CD14-positive monocyte (primary cell): ENCODE measurements around the gene CTNNA2. TPM values are rescaled to one million over a fixed set of nuclear protein-coding genes. Genes with fewer than 3 reads are reported as not detected.
A peak's percentile ranks its signal among the peaks of the same experiment; 100 is the strongest.

Source experiments
- DNase-seq, 3 donors: peaks; one replicate each; pipeline ENCODE4 v3.0.0-alpha.2; 2011 to 2022
- H2AFZ ChIP-seq: 2 replicates; pipeline ENCODE4 v1.6.0; 2012; ENCODE audit warnings: mild to moderate bottlenecking, low read depth, low read length, inconsistent platforms; ENCODE audit not compliant: insufficient read depth, poor library complexity, severe bottlenecking
- H3K27ac ChIP-seq, 2 donors: 1 replicate in 1 of 2; 2 replicates in 1 of 2; pipeline ENCODE4 v1.5.1; 2012 to 2013; ENCODE audit warnings: low read length in 2 of 2, control low read depth in 1 of 2, inconsistent platforms in 1 of 2, low read depth in 1 of 2, mild to moderate bottlenecking in 1 of 2
- H3K27me3 ChIP-seq, 2 donors: one replicate each; pipeline versions ENCODE4 v1.6.0 to v1.6.1; 2011 to 2013; ENCODE audit warnings: low read length in 2 of 2; ENCODE audit not compliant: control insufficient read depth in 2 of 2, insufficient read depth in 2 of 2
- H3K36me3 ChIP-seq, 2 donors: replicated peaks in 1 of 2; 1 replicate in 1 of 2; 2 replicates in 1 of 2; pipeline versions ENCODE4 v1.5.1 to v1.6.1; 2012 to 2013; ENCODE audit warnings: low read length in 2 of 2, control low read depth in 1 of 2, inconsistent platforms in 1 of 2, mild to moderate bottlenecking in 1 of 2; ENCODE audit not compliant: insufficient read depth in 2 of 2, control insufficient read depth in 1 of 2
- H3K4me1 ChIP-seq, 2 donors: 1 replicate in 1 of 2; 2 replicates in 1 of 2; pipeline versions ENCODE4 v1.5.1 to v1.6.1; 2012 to 2013; ENCODE audit warnings: low read length in 2 of 2, control low read depth in 1 of 2, inconsistent platforms in 1 of 2, mild to moderate bottlenecking in 1 of 2, moderate library complexity in 1 of 2; ENCODE audit not compliant: insufficient read depth in 2 of 2, control insufficient read depth in 1 of 2
- H3K4me2 ChIP-seq: replicated peaks from 2 replicates; pipeline ENCODE3; 2012; ENCODE audit warnings: low read length, moderate library complexity, mild to moderate bottlenecking; ENCODE audit not compliant: poor library complexity, severe bottlenecking; ENCODE audit errors: extremely low read depth
- H3K4me3 ChIP-seq, 3 experiments: fragments of 200-600 bp in 1 of 3; sonication (generic) in 1 of 3; replicated peaks in 1 of 3; 1 replicate in 2 of 3; 2 replicates in 1 of 3; pipeline ENCODE4 v1.5.1; 2011 to 2013; ENCODE audit warnings: low read length in 3 of 3, mild to moderate bottlenecking in 3 of 3, control low read depth in 2 of 3, low read depth in 2 of 3, inconsistent platforms in 1 of 3, moderate library complexity in 1 of 3
- H3K79me2 ChIP-seq: 2 replicates; pipeline ENCODE4 v1.6.0; 2012; ENCODE audit warnings: mild to moderate bottlenecking, control low read depth, inconsistent platforms, low read length, moderate library complexity; ENCODE audit not compliant: insufficient read depth
- H3K9ac ChIP-seq: 2 replicates; pipeline ENCODE4 v1.6.0; 2017; ENCODE audit warnings: low read length, mild to moderate bottlenecking; ENCODE audit not compliant: insufficient read depth, poor library complexity, severe bottlenecking
- H3K9me3 ChIP-seq, 2 donors: replicated peaks in 1 of 2; 1 replicate in 1 of 2; 2 replicates in 1 of 2; pipeline versions ENCODE4 v1.5.1 to v1.6.1; 2012 to 2013; ENCODE audit warnings: low read length in 2 of 2, control low read depth in 1 of 2; ENCODE audit not compliant: control insufficient read depth in 1 of 2, insufficient read depth in 1 of 2
- H4K20me1 ChIP-seq: 2 replicates; pipeline ENCODE4 v1.6.0; 2012; ENCODE audit warnings: mild to moderate bottlenecking, low read length, control low read depth, moderate library complexity; ENCODE audit not compliant: insufficient read depth
- H3K27ac Mint-ChIP-seq, 7 donors: one replicate each; pipeline ENCODE4 v1.8.0; 2020; ENCODE audit warnings: mild to moderate bottlenecking in 7 of 7, mixed read lengths in 7 of 7, moderate library complexity in 6 of 7, inconsistent platforms in 2 of 7
- H3K27me3 Mint-ChIP-seq, 3 donors: one replicate each; pipeline ENCODE4 v1.8.0; 2021 to 2022; ENCODE audit warnings: low read depth in 3 of 3, mild to moderate bottlenecking in 3 of 3, mixed read lengths in 3 of 3, moderate library complexity in 3 of 3, inconsistent platforms in 1 of 3
- H3K36me3 Mint-ChIP-seq, 2 donors: one replicate each; pipeline ENCODE4 v1.8.0; 2020; ENCODE audit warnings: mixed read lengths in 2 of 2, inconsistent platforms in 1 of 2, mild to moderate bottlenecking in 1 of 2
- H3K4me1 Mint-ChIP-seq: one replicate; pipeline ENCODE4 v1.8.0; 2020; ENCODE audit warnings: mild to moderate bottlenecking, mixed read lengths
- H3K4me3 Mint-ChIP-seq, 2 donors: one replicate each; pipeline ENCODE4 v1.8.0; 2020; ENCODE audit warnings: mild to moderate bottlenecking in 2 of 2, mixed read lengths in 2 of 2, moderate library complexity in 1 of 2
- H3K9me3 Mint-ChIP-seq, 7 donors: one replicate each; pipeline ENCODE4 v1.8.0; 2020 to 2022; ENCODE audit warnings: mixed read lengths in 7 of 7, mild to moderate bottlenecking in 6 of 7, moderate library complexity in 6 of 7, inconsistent platforms in 2 of 7
- CTCF ChIP-seq: fragments of 200-600 bp; IDR thresholded peaks from one replicate; pipeline ENCODE4 v1.8.0; 2022; ENCODE audit warnings: antibody characterized with exemption, mild to moderate bottlenecking
- WGBS: methylation state at CpG from one replicate; pipeline ENCODE4 v1.1.5; 2013; ENCODE audit warnings: missing lambda C conversion rate; ENCODE audit not compliant: insufficient coverage; 5-methylcytosine and 5-hydroxymethylcytosine counted together
- intact Hi-C, 2 donors: fragments of 100-400 bp; cut with micrococcal nuclease; formaldehyde crosslinking; loops; one replicate each; pipeline versions ENCODE4 v1.15.0 to v1.15.1; 2023
- polyA plus RNA-seq, 3 donors: library from polyadenylated mRNA; depleted of rRNA in 1 of 3; unstranded in 2 of 3; stranded (reverse) in 1 of 3; fragments of 300-500 nt in 2 of 3; fragments of >200 nt in 1 of 3; fragmentation: Illumina TruSeq in 2 of 3; gene quantifications; 1 replicate in 2 of 3; 2 replicates in 1 of 3; pipeline ENCODE4 v1.2.3, GENCODE V29; 2012 to 2021

CTNNA2 gene
- polyA plus RNA-seq, 3 donors: not detected

GRCh38 chr2:80259292-80259691 is 746.4 kb downstream of the CTNNA2 start:
- no peaks in the 10 kb centered on the region for H3K4me1 Mint-ChIP-seq
- Histone ChIP-seq H3K4me3 (no peak overlapping the region), H4K20me1 (no peaks in the 10 kb centered on the region), H3K9me3 (no peaks in the 10 kb centered on the region), H3K9ac (no peak overlapping the region), H3K4me1 (no peaks in the 10 kb centered on the region), H3K79me2 (no peaks in the 10 kb centered on the region), H3K36me3 (no peaks in the 10 kb centered on the region), H3K27ac (no peak overlapping the region), H2AFZ (no peak overlapping the region), H3K4me2 (no peak overlapping the region), H3K27me3 (no peaks in the 10 kb centered on the region)
- DNase-seq: no peak
- no peaks in the 10 kb centered on the region for H3K36me3 Mint-ChIP-seq
- H3K27me3 Mint-ChIP-seq: peaks cover 0 to 2% (median 1%) of the 10 kb centered on the region in 3 donors
- no peak overlapping the region for H3K4me3 Mint-ChIP-seq
- no peak overlapping the region for H3K27ac Mint-ChIP-seq
- intact Hi-C loops: no loop called here
- WGBS: no CpG with 5 or more reads among the region's 3 CpGs
- H3K9me3 Mint-ChIP-seq: peaks cover 0 to 7% (median 0%) of the 10 kb centered on the region in 7 donors
- TF ChIP-seq CTCF: no peak

- intact Hi-C loops: no loop called here
- Histone ChIP-seq H3K4me2 (no peak overlapping the region), H3K36me3 (no peaks in the 10 kb centered on the region), H3K9ac (no peak overlapping the region), H3K9me3 (peaks cover 0 to 10% of the 10 kb centered on the region in 2 donors), H3K27me3 (no peaks in the 10 kb centered on the region), H4K20me1 (no peaks in the 10 kb centered on the region), H3K27ac (no peak overlapping the region), H3K79me2 (no peaks in the 10 kb centered on the region), H2AFZ (no peak overlapping the region), H3K4me3 (no peak overlapping the region), H3K4me1 (no peaks in the 10 kb centered on the region)
- H3K4me1 Mint-ChIP-seq: no peaks in the 10 kb centered on the region
- H3K9me3 Mint-ChIP-seq: peaks cover 0 to 13% (median 5%) of the 10 kb centered on the region in 7 donors
- no peak for TF ChIP-seq CTCF
- 92% methylated on average over 2 of the region's 6 CpGs for WGBS
- H3K27me3 Mint-ChIP-seq: peaks cover 0 to 1% (median 0%) of the 10 kb centered on the region in 3 donors
- H3K4me3 Mint-ChIP-seq: no peak overlapping the region
- H3K27ac Mint-ChIP-seq: peak overlapping the region in 1 of 7 donors; percentile 40
- no peaks in the 10 kb centered on the region for H3K36me3 Mint-ChIP-seq
- DNase-seq: no peak
These were observed 753.4 kb downstream of the CTNNA2 start for GRCh38 chr2:80266231-80266630.
